Right lobe of liver (tissue), 6 donors: Measurements from ENCODE around the gene FKBP1A. TPM values are rescaled to one million over a fixed set of nuclear protein-coding genes. Genes with fewer than 3 reads are reported as not detected.

Experiments
- ATAC-seq, 4 donors: fragments of 200-7000 bp; cut with Tn5 transposase; one replicate each; pipeline ENCODE4 v1.9.1; 2020; ENCODE audit warnings: mild to moderate bottlenecking in 4 of 4, moderate library complexity in 4 of 4
- DNase-seq, 3 donors: peaks; one replicate each; pipeline ENCODE4 v3.0.0-alpha.2; 2020
- H3K27ac ChIP-seq, 3 donors: fragments of 200-600 bp; one replicate each; pipeline ENCODE4 v1.8.0; 2022
- H3K27me3 ChIP-seq, 2 donors: fragments of 200-600 bp; one replicate each; pipeline ENCODE4 v1.8.0; 2022
- H3K36me3 ChIP-seq, 4 donors: fragments of 200-600 bp; sonication (generic) in 1 of 4; one replicate each; pipeline versions ENCODE4 v1.5.1 to v1.8.0; 2017 to 2022; ENCODE audit warnings: control low read depth in 1 of 4
- H3K4me1 ChIP-seq, 4 donors: fragments of 200-600 bp; sonication (generic) in 1 of 4; one replicate each; pipeline versions ENCODE4 v1.5.1 to v1.8.0; 2017 to 2022; ENCODE audit warnings: control low read depth in 1 of 4
- H3K4me3 ChIP-seq, 3 donors: fragments of 200-600 bp; one replicate each; pipeline ENCODE4 v1.8.0; 2022
- H3K9me3 ChIP-seq, 4 donors: fragments of 200-600 bp; sonication (generic) in 1 of 4; one replicate each; pipeline versions ENCODE4 v1.5.1 to v1.8.0; 2017 to 2022; ENCODE audit warnings: control low read depth in 1 of 4
- CTCF ChIP-seq, 4 donors: fragments of 200-600 bp in 3 of 4; fragments of 450-650 bp in 1 of 4; IDR thresholded peaks; one replicate each; pipeline versions ENCODE4 v1.5.1 to v1.8.0; 2016 to 2022; ENCODE audit warnings: antibody characterized with exemption in 4 of 4, mild to moderate bottlenecking in 2 of 4
- POLR2A ChIP-seq: fragments of 450-650 bp; IDR thresholded peaks from one replicate; pipeline ENCODE4 v1.6.1; 2017; ENCODE audit warnings: antibody characterized with exemption, mild to moderate bottlenecking
- WGBS: methylation state at CpG from one replicate; pipeline ENCODE4 v1.1.6; 2018; ENCODE audit warnings: low coverage, low lambda C conversion rate; ENCODE audit not compliant: insufficient coverage; ENCODE audit errors: missing lambda C conversion rate; 5-methylcytosine and 5-hydroxymethylcytosine counted together
- intact Hi-C, 2 donors: fragments of 100-400 bp; cut with DNase I; formaldehyde crosslinking; loops; one replicate each; pipeline versions ENCODE4 v1.11.2 to v1.14.1; 2022
- total RNA-seq, 6 experiments: library from RNA; depleted of rRNA in 2 of 6; stranded (reverse); fragments of >200 nt in 2 of 6; fragmentation: NEBNext Ultra II Directional in 3 of 6; extraction: Animal tissue kit (Norgen Biotek cat#: 25700) in 3 of 6; gene quantifications; one replicate each; pipeline versions ENCODE4 v1.1.0 to v1.2.4, GENCODE V29; 2016 to 2023
- donor health status: DM: no; HTN: yes; CAD: no.
- donor health status: DM: no; HTN: no; CAD: no.
- donor health status: DM: no; HTN: no; CAD: no.
- donor health status: DM: no; HTN: yes; CAD: no.
- donor health status: DM: no; HTN: yes; CAD: no.

FKBP1A gene
- total RNA-seq, 6 experiments from 2014 or later = 56.9 to 86.9 (median 63.4) TPM

GRCh38 chr20:1427457-1428054, 34.7 kb upstream of the FKBP1A start:
- ATAC-seq (no peak), DNase-seq (no peak)
- WGBS = 78% methylated on average over 2 of the region's 3 CpGs
- intact Hi-C loops = no loop called here
- H3K4me1 ChIP-seq = no peaks in the 10 kb centered on the region
- H3K4me3 ChIP-seq = no peak overlapping the region
- no peaks in the 10 kb centered on the region for H3K36me3 ChIP-seq
- no peaks in the 10 kb centered on the region for H3K9me3 ChIP-seq
- no peaks in the 10 kb centered on the region for H3K27me3 ChIP-seq
- no peak overlapping the region for H3K27ac ChIP-seq
- TF ChIP-seq POLR2A = no peak
- TF ChIP-seq CTCF (IDR thresholded peaks at IDR 0.05) = no peak

GRCh38 chr20:1426231-1426849, 33.5 kb upstream of the FKBP1A start:
- TF ChIP-seq POLR2A (no peak), CTCF (IDR thresholded peaks at IDR 0.05) (no peak)
- H3K9me3 ChIP-seq = no peaks in the 10 kb centered on the region
- H3K36me3 ChIP-seq = no peaks in the 10 kb centered on the region
- H3K4me1 ChIP-seq = no peaks in the 10 kb centered on the region
- intact Hi-C loops = no loop called here
- no peaks in the 10 kb centered on the region for H3K27me3 ChIP-seq
- ATAC-seq = no peak
- no peak overlapping the region for H3K4me3 ChIP-seq
- 53% methylated on average over 3 of the region's 4 CpGs for WGBS
- no peak overlapping the region for H3K27ac ChIP-seq
- DNase-seq = no peak

GRCh38 chr20:1424336-1424735, 31.5 kb upstream of the FKBP1A start:
- DNase-seq = no peak
- Histone ChIP-seq H3K4me3 (no peak overlapping the region), H3K27me3 (no peaks in the 10 kb centered on the region), H3K27ac (no peak overlapping the region), H3K9me3 (no peaks in the 10 kb centered on the region), H3K36me3 (no peaks in the 10 kb centered on the region), H3K4me1 (no peaks in the 10 kb centered on the region)
- WGBS = 20% methylated on average over 1 of the region's 1 CpG
- intact Hi-C loops = no loop called here
- TF ChIP-seq POLR2A = no peak
- TF ChIP-seq CTCF (IDR thresholded peaks at IDR 0.05) = no peak
- ATAC-seq = no peak

- ATAC-seq = peak in 3 of 4 donors; percentile 27 to 36 (median 32)
- Histone ChIP-seq H3K27me3 (no peaks in the 10 kb centered on the region), H3K36me3 (no peaks in the 10 kb centered on the region), H3K4me3 (no peak overlapping the region), H3K27ac (no peak overlapping the region), H3K4me1 (no peaks in the 10 kb centered on the region), H3K9me3 (no peaks in the 10 kb centered on the region)
- DNase-seq = no peak
- intact Hi-C loops = no loop called here
- TF ChIP-seq POLR2A (no peak), CTCF (IDR thresholded peaks at IDR 0.05) (no peak)
- 60% methylated on average over 7 of the region's 7 CpGs for WGBS
Observed at GRCh38 chr20:1423625-1424106, 30.8 kb upstream of the FKBP1A start.
